CD4-positive, alpha-beta T cell treated with Interleukin-12 subunit alpha and Interleukin-12 subunit beta, for 1 hour (primary cell): Measurements from ENCODE around the gene FTH1.
"Not testable (repeated sequence)": the region's sequence is repeated elsewhere in the genome, so short reads cannot be mapped to it uniquely, and the experiment has no call there.

ENCODE experiments used
- DNase-seq: peaks from one replicate; pipeline ENCODE4 v3.0.0-alpha.2; 2020

The FTH1 gene

DNA sequence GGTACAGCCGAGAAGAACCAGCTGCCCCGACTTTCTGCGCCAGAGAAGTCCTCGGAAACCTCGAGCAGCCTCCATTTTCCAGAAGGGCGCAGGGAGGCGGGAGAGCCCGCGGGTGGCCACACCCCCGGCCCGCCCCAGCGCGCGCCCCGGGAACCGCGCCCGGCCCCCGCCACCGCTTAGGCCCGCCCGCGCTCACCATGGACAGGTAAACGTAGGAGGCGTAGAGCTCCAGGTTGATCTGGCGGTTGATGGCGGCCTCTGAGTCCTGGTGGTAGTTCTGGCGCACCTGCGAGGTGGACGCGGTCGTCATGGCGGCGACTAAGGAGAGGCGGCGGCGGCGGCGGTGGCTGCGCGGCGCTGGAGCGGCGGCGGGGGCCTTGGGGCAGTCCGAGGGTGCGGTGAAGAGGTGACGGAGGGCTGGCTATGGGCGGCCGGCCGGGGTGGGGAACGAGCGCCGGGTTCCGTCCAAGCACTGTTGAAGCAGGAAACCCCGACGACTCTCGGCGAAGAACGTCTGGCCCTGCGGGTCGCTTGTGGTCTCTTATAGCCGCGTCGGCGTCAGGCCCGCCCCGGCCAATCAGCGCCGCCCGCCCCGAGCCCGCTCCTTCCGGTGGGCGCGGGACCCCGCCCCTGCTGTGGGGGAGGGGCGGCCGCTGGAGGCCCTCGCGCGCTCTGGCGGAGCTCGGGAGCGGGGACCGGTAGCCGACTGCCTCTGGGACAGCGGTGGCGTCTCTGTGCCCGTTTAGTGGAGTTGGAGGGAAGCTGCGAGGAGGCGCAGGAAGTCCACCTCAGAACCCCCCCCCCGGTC lies at the start of gene FTH1:
FTH1 (minus strand) TSS at position 519 of the 808 bp plus-strand sequence; CDS start at position 310, 209 bp downstream.
- DNase-seq = peak; percentile 95

DNA sequence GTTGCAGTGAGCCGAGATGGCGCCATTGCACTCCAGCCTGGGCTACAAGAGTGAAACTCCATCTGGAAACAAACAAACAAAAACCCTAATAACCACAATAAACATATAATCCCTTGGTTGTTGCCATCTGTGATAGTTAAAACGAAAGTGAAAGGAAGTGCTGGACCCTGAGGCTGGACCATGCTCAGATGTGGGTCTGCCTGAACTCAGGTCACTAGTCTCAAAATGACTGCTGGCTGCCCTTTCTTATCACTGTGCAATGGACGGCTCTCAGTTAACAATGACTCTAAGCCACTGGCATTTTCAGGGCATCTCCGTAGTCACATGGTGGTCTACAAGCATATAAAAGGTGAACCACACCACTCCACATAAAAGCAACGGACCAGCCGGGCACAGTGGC lies 48.2 kb upstream of the FTH1 start:
- no peak for DNase-seq

DNA sequence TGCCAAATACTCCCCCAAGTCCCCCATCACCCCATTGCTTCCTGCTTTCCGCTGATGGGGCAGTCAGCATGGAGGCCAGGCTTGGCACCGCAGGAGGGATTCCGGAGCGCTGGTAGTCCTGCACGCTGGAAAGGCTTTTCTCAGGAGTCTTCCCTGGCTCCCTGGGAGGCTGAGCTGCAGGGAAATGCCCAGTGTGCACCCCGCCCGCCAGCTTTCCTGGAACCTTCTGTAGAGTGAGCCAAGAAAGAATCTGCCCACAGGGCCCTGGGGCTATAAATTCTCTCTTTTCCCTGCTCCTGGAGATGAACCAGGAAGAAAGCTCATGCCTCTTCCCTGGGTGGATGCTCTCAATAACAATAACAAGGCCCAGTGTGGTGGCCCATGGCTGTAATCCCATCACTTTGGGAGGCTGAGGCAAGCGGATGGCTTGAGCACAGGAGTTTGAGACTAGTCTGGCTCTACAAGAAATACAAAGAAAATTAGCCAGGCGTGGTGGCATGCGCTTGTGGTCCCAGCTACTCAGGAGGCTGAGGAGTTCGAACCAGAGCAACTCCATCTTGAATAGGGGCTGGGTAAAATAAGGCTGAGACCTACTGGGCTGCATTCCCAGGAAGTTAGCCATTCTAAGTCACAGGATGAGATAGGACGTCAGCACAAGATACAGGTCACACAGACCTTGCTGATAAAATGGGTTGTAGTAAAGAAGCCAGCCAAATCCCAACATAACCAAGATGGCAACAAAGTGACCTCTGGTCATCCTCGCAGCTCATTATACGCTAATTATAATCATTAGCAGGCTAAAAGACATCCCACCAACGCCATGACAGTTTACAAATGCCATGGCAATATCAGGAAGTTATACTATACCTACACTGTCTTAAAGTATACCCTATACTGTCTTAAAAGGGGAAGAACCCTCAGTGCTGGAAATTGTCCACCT lies 46.4 kb upstream of the FTH1 start:
- no peak for DNase-seq

DNA sequence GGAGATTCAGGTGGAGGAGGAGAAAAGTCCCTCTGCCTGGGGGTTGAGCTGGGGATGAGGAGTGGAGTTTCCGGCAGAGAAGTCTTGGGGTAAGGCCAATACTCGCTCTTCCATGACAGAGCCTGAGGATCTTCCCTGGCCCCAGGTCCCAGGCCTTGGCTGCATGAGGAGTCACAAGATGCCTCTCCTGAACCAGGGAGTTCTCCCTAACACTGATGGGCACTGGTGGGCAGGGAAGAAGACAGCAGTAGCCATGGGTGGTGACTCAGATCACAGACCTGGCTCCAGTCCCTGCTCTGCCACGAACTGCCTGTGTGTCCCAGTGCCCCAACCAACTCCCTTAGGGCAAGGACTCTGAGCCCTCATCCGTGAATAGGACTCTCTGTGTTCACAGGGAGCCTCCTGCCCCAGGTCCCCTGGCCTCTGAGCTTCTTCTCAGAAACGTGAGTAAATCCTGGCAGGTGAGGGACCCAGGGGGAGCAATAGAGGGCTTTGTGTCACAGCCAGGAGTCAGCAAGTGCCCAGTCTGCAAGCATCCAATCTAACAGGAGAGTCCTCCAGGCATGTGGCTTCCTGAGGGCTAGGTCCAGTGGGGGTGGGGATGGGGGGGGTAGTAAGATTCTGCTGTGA lies 45.5 kb upstream of the FTH1 start:
- DNase-seq = no peak

DNA sequence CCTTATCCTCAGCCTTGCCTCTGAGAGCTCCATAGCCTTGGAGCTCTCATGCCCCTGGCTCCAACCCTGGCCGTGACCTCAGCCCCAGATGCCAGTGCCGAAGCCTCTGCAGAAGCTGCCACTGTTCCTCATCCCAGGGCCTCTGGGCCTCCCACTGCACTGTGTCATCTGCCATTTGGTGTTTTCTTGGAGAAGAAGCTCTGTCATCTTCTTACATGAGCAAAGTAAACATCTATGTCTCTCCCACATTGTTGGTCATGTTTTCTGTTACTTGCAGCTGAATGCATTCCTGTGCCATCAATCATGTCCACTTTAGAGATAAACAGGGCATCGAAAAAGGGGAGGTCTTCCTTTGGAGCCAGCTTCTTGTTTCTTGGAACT lies 45.0 kb upstream of the FTH1 start:
- no peak for DNase-seq

DNA sequence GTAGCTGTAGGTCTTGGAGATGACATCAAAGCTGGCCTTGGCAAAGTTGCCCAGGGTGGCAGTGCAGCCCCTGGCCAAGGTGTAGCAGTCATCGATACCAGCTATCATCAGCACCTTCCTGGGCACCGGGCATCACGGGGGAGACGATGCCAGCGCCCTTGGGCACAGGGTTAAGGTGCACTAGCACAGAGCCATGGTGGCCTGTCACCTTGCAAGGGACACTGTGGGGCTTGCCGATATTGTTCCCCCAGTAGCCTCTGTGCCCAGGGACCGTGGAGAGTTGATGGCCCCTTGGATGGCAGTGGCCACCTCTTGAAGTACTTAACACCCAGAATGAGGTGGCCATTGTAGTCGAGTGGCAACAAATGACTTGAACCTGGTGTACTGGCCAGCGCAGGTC lies 44.4 kb upstream of the FTH1 start:
- DNase-seq = no peak

DNA sequence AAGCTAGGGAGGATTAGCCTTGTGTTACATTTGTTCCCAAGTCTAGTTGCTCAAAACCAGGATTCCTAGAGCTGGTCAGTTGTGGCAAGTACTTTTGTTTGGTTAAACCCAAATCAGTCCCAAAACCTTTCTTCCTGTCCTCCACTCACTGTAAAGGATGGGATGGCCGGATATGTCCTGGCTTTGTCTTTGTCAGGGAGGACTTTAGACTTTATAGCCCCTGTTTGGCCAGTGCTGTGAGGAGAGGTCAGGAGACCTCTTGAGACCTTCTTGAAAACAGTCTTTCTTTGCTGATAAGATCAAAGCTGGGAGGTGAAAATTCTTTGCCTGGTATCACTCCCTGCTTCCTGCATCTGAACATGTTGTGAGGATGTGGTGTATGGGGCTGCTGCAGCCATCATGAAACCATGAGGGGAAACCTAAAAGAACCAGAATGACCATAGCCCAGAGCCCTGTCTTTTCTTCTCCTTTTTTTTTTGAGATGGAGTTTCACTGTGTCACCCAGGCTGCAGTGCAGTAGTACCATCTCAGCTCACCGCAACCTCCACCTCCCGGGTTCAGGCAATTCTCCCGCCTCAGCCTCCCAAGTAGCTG lies 43.6 kb upstream of the FTH1 start:
- no peak for DNase-seq

DNA sequence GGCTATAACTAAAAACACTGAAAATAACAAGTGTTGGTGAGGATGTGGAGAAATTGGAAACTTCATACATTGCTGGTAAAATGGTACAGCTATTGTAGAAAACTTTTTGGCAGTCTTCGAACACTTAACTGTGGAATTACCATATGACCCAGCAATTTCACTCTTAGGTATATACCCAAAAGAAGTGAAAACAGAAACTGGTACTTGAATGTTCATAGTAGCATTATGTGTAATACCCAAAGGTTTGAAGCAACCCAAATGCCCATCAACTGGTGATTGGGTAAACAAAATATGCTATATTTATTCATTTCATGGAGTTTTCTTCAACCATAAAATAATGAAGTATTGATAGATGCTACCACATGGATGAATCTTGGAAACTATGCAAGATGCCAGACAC lies 40.8 kb upstream of the FTH1 start:
- no peak for DNase-seq

DNA sequence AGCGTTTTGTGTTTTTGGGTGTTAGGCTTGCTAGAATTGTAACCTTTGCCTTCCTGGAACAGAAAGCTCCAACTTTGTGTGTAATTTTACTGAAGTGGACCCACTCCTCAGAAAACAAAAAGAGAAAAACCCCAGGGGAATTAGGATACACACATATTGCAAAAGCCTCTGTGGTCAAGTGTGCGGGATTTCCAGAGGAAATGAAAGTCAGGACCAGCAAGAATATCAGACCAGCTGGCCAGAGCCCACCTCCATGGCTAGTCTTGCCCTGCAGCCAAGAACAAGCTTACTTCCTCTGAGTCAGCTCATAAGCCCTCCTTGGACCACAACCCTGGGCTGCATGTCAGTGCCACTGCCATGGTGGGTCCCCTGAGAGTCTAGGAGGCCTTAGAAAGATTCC lies 37.0 kb upstream of the FTH1 start:
- DNase-seq = peak; percentile 10

DNA sequence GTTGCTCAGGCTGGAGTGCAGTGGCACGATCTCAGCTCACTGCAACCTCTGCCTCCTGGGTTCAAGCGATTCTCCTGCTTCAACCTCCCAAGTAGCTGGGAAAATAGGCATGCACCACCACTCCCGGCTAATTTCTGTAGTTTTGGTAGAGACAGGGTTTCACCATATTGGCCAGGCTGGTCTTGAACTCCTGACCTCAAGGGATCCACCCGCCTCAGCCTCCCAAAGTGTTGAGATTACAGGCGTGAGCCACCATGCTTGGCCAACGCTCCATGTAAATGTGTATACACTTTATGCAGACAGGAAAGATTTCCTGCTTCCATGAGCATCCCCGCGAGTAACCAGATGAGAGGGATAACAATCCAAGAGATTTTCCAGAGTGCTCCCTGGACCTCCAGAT lies 34.8 kb upstream of the FTH1 start:
- not testable (repeated sequence) for DNase-seq

DNA sequence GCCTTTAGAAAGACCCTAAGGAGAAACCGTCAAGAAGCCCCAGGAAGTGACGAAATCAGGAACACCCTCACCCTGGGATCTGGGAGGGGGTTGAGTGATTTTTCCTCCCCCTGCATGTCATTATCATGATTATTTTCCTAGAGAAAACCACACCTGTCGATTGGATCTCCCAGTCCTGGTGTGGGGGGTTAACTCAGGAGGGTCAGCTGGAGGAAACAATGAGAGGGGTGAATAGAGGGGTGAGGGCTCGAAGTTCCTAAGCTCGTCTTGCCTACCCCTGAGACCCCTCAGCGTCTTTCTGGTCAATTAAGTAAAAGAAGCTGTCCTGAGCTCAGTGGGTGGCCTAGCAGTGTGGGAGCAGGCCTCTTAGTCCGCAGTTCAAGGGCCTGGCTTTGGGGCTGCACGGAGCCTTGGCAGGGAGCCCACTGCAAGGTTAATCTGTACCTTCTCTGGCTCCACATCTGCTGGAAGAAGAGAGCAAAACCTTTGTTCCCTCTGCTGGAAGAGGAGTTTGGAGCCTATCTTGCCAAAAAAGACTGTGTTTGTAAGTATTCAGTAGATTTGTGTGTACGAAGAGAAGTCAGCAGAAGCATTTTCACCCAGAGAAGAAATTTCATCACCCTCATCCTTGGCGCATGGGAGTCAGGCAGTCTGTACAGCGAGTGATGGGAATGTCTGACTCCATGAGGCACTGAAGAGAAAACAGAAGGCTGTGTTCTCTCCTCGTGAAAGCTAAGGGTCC lies 34.2 kb upstream of the FTH1 start:
- no peak for DNase-seq

DNA sequence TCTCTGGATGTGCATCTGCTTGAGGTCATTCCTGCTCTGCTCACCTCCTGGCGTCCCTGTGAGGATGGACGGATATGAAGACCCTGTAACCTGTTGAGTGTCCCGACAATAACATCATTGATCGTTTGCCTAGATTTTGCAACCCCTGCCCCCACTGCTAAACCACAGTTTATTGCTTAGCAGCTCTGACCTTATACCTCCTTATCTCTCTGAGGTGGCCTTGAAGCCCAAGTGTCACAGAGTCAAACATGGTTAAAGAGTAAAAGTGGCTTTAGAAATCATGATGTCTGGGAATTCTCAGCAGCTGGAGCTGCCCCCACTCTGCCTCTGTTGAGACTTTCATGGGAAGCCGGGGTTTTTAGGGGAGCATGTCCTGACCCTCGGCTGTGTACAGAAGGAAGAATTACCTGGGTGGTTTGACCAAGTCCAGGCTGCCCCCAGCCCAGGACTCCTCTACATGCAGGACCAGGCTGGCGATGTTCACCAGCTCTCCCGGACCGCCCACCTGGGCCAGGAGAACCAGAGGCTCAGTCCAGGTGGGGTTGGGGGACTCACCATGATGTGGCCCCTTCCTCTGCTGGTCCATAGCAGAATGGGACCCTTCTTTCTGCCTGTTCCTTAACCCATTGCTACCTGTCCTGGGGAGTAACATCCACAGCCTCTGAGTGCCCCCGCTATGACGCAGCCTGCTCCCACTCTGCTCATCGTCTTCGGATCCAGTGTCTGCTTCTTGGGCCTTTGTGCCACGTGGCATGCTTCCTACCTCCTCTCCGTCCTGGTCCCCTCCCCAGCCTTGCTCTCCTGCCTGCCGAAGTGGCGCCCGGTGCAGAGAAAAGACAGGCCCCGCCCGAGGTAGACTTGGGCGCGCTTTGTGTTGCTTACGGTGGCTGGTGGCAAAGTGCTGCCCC lies 33.4 kb upstream of the FTH1 start:
- no peak for DNase-seq

DNA sequence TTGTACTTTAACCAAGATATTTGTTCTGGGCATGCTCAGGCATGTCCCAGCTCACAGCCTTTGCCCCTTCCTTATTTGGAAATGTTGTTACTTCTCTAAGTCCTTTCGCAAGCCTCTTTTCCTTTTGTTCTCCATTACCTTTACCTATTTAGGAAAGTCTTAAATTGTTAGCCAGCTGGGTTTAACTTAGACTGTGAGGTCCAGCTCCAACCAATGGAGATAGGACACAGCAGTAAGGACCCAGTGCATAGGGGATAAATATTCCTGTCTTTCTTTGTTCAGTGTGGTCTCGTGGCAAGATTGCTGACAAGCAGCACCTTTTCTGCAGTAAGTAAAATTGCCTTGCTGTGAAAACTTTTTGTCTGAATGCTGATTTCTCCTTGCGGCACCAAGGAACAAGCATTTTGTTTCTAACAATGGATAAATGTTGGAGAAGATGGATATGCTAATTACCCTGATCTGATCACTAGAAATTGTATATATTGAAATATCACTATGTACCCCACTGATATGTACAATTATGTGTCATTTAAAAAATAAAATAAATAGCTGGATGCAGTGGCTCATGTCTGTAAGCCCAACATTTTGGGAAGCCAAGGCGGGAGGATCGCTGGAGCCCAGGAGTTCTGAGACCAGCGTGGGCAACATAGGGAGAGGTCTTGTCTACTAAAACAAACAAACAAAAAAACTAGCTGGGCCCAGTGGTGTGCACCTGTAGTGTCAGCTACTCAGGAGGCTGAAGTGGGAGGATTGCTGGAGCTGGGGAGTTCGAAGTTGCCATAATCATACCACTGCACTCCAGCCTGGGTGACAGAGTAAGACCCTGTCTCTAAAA lies 31.9 kb upstream of the FTH1 start:
- DNase-seq = no peak

DNA sequence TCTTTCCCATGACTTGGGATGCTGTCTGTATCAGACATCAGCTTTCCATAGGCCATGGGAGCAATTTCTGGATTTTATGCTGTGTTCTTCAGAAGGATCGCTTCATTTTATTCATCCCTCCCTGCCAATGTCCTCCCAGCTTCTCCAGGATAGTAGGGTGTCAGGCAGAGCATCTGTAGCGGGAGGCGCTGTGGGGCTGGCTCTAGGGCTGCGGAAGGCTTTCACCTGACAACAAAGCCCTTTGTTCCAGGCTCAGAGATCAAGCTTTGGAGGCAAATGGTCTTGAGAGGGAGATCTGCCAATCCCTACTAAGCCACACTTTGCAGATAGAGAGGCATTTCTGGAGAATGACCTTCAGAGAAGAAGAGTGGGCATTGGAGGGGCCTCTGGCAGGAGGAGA lies 29.5 kb upstream of the FTH1 start:
- DNase-seq = no peak

DNA sequence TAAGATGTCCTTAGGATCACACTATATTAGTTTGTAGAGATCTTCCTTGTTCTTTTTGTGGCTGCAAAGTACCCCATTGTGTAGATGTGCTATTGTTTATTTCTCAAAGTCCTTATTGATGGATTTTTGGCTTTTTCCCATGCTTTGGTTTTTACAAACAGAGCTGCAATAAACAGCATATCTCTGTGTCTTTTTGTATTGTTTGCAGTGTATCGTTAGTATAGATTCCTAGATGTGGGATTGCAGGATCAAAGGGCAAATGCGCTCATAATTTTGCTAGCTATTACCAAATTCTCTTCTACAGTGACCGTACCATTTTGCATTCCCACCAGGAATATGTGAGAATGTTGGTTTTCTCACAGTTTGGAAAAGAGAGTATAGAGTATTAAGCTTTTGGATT lies 27.5 kb upstream of the FTH1 start:
- no peak for DNase-seq

DNA sequence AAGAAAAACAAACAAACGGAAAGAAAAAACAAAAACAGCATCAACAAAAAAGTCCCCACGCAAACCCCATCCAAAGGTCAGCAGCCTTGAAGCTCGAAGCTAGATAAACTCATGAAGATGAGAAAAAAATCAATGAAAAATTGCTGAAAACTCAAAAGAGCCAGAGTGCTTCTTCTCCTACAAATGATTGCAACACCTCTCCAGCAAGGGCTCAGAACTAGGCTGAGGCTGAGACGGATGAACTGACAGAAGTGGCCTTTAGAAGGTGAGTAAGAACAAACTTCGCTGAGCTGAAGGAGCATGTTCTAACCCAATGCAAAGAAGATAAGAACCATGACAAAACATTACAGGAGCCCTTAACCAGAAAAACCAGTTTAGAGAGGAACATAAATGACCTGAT lies 18.4 kb upstream of the FTH1 start:
- no peak for DNase-seq

DNA sequence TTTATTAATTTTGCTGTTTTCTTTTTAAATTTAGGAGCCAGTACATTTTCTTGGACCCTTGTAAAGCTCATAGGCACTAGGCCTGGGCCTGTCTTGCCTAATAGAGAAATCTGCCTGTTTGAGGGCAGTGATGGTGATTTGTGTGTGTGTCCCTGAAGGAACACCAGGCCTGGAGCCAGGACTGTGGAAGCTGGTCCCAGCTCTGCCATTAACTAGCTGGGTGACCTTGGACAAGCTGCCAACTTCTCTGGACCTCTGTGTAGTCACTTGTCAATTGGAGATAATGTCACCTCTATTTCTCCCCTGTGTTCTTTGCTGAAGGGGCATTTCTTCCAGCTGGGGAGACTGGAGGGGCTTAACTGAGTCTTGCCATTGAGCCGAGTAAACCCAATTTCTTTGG lies 16.0 kb upstream of the FTH1 start:
- no peak for DNase-seq

DNA sequence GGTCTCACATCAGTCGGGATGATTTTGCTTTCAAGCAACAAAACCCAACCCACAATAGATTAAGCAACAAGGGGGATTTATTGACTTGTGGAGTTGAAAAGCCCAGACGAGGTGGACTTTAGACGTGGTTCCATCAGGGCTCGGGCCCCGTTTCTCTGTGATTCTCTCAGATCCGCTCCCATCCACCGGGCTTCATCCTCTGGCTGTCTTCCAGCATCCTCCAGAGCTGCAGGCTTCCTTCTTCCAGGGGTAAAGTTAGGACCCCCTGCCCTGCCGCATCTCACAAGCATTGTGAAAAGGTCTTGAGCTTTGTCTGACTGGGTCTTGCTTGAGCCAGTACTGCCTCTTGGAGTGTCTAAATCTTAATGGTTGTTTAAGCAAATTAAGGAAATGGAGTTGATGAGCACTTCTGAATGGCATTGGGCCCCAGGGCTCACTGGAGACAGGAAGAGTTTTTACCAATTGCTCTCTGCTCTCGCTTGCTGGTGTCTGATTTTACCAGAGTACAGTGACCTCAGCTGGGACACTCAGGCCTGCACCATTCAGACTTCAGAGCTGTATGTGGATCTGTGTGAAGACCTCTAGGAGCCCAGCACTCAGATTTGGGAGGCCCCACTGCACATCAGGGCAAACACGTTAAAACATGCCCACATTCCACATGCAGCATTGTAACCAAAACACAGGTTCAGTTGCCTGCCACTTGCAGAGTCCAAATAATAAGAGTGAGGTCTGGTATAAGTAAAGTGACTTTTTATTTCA lies 13.5 kb upstream of the FTH1 start:
- DNase-seq = no peak
